NCI-H460 (cell line): ENCODE measurements around the gene HSP90AA1. TPM values are rescaled to one million over a fixed set of nuclear protein-coding genes. Genes with fewer than 3 reads are reported as not detected.
"Not testable (repeated sequence)": the region's sequence is repeated elsewhere in the genome, so short reads cannot be mapped to it uniquely, and the experiment has no call there.

ENCODE experiments used
- DNase-seq: peaks from one replicate; pipeline ENCODE4 v3.0.0-alpha.2; 2016; ENCODE audit warnings: low read depth; ENCODE audit errors: extremely low read depth
- total RNA-seq: library from RNA; depleted of rRNA; stranded (reverse); fragments of >200 nt; shearing (Covaris generic); gene quantifications from 2 replicates; pipeline ENCODE4 v1.2.3, GENCODE V29; 2014

The HSP90AA1 gene
- total RNA-seq, 1 experiment from 2014 or later, result 234 TPM

DNA sequence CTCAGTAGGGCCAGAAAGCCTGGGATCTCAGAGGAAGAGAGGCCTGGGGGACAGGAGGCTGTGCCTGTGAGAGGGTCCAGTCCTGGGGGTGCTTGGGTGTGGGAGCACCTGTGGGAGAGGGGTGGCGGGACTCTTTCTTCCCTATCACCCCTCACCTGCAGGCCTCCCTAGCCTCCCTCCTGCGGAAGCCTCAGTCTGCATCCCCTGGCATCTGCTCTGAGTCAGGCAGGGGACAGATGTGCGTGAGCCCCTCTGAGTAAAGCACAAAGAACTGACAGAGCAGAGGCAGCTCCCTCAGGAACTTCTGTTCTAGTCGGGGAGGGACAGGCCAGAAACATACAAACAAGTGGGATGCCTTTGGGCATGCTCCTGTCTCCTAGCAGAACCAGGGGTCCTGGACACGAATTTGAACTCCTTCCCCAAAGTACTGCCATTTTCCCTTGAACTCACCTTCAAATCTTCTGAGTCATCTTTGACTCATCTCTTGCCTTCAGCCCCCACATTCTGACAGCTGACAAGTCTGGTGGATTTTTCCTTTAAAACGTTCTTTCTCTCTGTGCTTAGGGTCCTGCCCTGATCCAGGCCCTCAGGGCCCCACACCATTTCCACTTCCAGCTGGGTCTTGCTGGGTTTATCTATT lies 8.5 kb upstream of the HSP90AA1 start:
- no peak for DNase-seq

DNA sequence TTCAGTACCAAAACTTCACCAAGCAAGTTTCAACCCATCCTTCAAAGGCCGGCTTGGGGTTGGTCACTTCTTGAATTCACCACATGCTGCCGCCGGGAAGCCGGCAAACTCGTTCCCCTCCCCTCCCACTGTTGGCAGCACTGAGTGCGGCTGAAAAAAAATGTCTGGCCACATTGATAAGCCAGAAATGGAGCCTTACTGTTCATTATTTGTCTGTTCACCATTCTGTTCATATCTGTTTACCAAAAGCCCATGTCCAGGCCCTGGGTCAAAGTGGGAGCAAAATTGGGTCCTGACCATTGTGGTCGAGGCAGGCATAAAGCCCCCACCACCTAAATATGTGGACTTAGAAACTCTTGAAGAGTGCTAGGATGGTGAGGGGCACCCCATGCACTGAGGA lies 7.3 kb upstream of the HSP90AA1 start:
- no peak for DNase-seq

DNA sequence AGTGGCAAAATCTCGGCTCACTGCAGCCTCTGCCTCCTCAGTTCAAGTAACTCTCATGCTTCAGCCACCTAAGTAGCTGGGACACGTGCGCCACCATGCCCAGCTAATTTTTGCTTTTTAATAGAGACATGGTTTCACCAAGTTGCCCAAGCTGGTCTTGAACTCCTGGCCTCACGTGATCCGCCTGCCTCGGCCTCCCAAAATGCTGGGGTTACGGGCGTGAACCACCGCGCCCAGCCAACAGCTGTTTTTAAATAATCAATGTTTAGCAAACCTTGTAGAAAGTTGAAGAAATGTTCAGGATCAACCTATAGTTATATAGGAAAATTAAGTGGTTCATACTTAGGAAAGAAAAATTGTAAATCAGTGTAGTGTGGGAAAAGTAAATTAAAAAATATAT lies 6.0 kb upstream of the HSP90AA1 start:
- DNase-seq, result no peak

DNA sequence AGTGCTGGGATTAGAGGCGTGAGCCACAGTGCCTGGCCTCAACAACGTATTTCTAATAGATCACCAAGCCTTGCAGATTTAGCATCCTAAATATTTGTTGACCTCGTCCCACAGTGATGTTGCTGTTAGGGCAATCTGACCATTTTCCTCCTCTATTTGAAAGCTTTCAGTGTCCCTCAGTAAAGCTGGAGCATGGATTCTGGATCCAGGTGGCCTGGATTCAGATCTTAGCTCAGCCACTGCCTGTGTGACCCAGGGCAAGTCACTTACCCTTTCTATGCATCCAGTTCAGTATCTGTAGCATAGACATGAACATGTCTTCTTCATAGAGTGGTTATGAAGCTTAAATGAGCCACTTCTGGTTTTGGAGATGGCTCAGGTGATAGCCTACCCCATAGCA lies 3.9 kb upstream of the HSP90AA1 start:
- no peak for DNase-seq

DNA sequence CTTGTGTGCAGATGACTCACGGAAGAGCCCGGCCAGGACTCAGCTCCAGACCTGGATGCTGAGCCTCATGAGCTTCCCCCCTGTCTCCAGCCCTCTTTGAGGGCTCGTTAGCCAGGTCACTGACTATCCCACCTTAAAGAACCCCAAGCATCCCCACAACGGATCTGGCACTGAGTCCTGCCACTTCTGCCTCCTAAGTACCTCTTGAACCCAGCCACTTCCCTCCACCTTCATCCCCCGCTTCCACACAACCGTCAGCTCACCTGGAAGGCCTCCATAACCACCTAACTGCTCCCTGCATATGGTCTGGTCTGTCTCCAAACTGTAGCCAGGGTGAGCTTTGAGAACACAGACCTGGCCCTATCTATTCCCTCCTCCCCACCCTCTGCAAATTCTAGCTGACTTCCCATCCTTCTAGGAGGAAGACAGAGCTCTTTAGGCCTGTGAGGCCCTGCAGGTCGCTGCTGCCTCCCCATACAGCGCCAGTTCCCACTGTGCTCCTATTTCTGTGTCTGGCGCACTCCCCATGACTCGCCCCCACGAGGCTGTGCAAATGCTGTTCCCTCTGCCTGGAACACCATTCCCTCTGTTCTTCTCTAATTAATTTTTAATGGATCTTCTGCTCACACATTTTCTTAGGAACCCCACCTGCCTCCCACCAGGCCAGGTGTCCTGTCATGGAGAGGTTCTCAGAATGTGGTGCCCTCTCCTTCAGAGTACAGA lies 2.9 kb upstream of the HSP90AA1 start:
- no peak for DNase-seq

DNA sequence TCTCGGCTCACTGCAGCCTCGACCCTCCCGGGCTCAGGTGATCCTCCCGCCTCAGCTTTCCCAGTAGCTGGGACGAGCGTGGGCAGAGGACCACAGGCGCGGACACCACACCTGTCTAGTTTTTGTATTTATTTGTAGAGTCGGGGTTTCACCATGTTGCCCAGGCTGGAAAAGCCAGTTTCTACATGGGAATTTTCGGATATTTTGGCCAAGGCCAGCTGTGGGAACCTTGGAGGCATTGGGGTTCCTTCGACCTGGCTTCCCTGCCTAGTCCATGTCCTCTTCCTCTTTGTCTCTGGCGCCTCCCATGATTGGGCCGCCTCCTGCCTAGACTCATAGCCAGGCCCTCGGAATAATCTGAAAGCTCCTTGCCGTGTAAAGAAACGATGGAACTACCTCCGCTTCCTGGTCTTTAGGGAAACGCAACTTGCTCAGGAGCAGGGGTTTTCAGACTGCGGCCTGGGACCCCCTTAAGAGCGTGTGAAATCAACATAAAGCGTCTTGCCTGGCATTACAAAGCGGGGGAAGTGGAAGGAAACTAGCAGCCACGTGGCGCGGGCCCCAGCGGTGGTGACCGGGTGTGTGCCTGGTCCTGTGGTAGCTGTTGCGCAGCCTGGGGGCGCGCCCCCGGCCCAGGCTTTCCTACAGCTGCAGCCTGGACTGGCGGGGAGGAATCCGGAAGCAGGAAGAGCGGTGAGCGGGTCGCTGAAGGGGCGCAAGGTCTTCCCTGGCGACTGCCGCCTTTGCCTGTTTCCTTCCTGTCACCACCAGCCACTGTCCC lies 1.4 kb upstream of the HSP90AA1 start:
- no peak for DNase-seq

DNA sequence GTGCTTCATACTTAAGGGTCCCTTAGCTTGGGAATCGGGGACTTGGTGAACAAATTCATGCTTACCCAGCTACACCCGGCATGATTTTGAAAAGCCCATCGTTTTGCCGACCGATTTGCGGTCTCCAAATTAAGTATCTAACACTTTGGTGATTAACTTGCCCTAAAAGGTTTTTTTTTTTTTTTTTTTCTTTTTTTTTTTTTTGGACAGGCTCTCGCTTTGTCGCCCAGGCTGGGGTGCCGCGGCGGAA lies 843 bp upstream of the HSP90AA1 start:
- no peak for DNase-seq

DNA sequence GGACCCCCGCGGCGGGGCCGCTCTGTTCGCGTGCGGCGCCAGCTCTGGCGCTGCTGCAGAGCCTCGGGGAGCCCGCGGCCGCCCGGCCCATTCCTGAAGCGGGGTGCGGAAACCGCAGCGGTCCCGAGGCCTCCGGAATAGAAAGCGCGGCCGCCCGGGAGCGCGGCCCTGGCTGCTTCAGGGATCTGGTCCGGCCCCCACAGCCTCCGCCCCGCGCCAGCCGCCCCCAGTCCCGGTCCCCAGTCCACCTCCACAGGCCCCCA lies 204 bp downstream of the HSP90AA1 start:
- no peak for DNase-seq

DNA sequence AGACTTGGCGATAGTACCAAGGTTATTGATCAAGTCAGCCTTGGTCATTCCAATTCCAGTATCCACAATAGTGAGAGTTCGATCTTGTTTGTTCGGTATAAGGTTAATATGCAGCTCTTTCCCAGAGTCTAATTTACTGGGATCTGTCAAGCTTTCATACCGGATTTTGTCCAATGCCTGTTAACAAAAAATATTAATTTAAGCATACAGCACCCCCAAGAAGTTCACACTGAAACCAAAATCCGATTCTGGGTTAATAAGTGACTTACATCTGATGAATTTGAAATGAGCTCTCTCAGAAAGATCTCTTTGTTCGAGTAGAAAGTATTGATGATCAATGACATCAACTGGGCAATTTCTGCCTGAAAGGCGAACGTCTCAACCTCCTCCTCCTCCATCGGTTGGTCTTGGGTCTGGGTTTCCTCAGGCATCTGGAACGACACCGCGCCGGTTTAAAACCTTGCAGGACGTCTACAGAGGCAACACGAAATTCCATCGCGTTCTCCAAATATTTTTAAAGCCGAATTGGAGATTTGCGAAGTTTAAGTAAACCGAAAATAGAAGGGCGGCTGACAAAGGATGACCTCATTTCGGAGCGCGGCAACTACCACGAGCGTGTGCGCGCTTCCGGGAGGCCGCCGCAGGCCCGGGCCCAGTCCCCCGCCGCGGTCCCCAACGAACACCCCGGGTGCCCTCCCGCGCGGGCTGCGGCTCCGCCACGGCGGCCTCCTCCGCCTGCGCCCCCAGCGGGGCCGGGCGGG lies 716 bp downstream of the HSP90AA1 start:
- DNase-seq, result no peak

DNA sequence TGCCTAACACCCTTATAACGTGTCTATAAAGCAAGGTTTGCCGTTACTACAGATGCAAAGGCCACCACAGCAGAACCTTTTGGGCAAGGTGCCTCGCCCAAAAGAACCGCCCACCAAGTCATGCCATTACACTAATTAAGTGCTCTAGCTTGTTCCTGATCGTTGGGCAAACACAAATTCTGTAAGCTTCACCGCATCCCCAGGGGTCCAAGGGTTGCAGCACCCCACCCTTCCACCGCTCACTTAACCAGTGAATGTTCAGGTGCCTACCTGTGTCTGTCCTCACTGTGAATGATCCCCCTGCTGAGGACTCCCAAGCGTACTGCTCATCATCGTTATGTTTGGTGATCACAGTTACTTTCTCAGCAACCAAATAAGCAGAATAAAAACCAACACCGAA lies 1.4 kb downstream of the HSP90AA1 start:
- DNase-seq, result no peak

DNA sequence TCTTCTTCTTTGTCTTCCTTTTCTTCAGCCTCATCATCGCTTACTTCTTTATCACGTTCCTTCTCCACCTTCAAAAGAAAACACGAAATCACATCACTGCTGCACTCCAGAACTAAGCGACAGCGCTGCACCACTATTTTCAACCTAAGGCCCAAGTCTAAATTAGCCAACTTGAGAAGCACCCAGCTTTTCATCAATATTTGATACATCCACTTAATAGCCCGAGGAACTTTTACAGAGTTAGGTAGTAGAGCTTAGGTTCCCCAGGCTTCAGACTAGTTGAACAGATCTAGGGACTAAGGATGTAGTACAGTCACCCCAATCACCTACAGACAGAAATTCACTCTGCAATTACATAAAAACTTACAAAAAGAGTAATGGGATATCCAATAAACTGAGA lies 1.9 kb downstream of the HSP90AA1 start:
- DNase-seq, result no peak

DNA sequence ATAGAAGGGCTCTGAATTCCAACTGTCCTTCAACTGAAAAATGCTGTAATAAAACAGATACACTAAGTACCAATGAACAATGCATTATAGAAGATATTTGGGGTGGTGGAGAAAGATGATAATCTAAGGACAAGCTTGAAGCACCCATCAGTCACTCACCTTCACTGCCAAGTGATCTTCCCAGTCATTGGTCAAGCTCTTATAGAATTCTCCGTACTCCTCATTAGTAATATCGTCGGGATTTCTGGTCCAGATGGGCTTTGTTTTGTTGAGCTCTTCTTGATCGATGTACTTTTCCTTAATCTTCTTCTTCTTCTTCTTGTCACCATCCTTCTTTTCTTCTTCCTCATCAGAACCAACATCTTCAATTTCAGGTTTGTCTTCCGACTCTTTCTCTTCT lies 2.3 kb downstream of the HSP90AA1 start:
- not testable (repeated sequence) for DNase-seq

DNA sequence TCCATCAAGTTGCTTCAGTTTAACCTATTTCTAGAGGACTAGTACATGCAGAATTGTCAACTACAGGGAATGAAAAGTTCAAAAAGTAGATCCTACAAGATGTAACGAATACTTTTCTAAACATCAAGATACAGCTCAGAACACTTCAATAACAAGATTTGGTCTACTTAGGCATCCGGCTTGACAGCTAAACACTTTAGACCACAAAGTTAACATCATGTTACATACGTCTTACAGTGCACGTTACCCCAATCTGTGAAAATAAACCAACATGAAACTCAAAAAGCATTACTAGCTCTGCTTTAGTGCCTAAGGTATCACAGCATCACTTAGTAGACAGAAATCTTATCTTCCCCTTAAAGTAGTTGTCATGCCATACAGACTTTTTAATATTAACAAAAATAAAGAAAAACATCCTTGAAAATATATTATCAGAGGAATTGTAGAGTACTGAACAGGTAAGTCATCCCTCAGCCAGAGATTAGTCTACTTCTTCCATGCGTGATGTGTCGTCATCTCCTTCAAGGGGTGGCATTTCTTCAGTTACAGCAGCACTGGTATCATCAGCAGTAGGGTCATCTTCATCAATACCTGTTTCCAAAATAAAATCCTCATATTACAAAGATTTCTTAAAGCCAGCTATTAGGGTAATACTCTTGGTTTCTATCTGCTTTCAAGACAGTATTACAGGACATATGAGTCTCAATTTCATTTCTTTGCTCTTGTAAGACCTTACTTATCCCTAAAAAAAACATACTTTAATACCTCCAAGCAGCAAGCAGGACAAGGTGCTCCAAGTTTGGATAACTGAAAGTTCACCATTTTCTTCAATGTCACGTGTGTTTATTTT lies 5.4 kb downstream of the HSP90AA1 start:
- DNase-seq, result no peak

DNA sequence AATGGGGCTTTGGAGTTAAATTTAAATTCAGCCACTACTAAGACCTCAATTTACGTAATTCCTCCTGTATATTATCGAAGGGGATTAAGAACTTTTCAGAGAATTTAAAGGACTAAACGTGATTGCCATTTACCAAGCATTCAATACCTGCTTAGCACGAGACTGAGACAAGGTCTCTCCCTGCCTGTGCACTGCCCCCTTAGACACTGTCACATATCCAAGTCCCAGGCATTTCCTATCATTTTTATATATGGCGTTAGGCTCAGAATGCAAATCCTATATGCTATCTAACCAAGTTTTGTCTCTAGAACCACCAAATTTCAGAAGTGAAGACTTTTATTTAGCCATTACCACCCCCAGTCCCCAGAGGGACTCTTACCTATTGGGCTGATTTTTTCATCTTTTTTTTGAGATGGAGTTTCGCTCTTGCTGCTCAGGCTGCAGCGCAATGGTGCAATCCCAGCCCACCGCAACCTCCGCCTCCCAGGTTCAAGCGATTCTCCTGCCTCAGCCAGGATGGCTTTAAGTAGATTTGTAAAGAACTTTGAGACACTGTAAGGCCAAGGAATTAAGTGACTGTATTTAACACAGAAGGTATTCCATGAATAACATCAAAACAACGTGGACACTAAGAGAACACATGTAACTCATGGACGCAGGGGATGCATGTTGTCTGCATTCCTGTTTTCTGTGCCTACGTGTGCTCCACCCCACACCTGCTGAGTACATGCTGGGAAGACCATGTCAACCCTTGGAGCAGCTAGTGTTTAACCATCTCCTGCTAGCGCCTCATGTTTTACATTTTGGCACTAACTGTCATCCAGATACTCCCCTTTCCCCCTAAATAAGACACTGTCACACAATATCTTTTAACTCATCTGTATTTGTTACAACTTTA lies 6.4 kb downstream of the HSP90AA1 start:
- no peak for DNase-seq

DNA sequence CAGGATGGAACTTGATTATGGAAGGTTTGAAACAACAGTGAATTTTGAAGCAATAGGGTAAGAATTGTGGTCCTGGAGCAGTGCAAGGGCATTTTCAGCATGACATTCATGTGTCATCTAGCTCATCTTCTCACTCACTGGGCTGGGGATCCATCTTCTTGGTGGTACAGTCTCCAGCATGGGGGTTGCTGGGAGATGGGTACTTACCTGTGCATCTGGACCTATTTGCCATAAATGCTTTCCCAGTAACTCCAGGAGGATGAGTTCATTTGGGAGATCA lies 7.2 kb downstream of the HSP90AA1 start:
- no peak for DNase-seq

DNA sequence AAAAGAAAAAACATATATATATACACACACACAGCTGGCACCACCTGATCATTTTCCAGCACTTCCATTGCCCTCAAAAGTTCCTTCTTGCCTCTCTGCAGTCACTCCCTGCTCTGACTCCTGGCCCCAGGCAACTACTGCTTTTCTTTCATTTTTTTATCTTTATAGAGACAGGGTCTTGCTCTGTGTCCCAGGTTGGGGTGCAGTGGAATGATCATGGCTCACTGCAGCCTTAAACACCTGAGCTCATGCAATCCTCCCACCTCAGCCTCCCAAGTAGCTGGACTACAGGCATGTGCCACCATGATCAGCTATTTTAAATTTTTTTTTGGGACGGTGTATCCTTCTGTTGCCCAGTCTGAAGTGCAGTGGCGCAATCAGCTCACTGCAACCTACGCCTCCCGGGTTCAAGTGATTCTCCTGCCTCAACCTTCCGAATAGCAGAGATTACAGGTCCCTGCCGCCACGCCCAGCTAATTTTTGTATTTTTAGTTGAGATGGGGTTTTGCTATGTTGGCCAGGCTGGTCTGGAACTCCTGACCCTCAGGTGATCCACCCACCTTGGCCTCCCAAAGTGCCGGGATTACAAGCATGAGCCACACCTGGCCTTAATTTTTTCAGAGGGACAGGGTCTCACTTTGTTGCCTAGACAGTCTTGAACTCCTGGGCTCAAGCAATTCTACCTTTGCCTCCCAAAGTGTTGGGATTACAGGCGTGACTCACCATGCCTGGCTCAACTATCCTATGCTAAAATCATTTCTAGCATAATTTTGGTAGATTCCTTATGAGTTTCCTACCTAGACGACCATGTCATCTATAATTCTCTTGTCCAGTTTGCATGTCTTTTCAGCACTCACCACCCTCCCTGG lies 7.8 kb downstream of the HSP90AA1 start:
- DNase-seq, result no peak

DNA sequence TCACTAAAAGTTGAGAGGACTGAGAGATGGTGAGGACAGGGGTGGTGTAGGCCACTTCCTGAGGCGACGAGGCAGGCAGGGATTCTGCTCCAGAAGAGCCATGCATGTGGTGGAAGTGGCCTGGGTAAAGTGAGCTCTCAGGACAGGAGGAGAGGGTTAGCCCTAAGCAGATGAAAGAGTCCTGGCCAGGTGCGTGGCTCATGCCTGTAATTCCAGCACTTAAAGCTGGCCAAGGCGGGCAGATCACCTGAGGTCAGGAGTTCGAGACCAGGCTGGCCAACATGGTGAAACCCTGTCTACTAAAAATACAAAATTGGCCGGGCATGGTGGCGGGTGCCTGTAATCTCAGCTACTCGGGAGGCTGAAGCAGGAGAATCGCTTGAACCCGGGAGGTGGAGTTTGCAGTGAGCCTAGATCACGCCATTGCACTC lies 8.5 kb downstream of the HSP90AA1 start:
- not testable (repeated sequence) for DNase-seq

DNA sequence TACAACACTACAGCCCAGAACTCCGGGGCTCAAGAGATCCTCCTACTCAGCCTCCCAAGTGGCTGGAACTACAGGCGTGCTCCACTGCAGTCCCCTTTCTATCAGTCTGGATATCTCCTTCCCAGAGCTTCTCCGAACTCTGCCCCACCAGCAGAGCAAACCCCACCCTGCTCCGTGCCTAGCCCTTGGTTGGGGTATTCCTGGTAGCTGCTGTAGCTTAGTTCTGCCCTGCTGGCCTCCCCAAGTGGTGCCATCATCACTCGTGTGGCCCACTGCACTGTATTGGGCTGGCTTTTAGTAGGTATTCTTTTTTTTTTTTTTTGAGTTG lies 9.5 kb downstream of the HSP90AA1 start:
- DNase-seq, result no peak

DNA sequence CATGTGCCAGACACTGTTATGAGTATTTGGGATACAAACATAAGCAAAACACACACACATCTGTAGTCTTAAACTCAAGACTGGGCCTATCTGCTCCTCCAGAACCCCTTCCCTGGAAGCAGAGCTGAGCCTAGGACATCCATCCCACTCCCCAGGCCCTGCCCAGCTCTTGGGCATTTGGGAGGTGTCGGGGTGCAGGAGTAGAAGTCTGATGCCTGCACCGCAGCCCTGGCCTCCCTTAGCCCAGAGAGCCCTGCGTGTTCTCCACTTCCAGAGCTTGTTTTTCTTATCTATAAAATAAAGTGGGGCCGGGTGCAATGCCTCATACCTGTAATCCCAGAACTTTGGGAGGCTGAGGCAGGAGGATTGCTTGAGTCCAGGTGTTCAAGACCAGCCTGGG lies 11.7 kb downstream of the HSP90AA1 start:
- no peak for DNase-seq
